Prostate gland (tissue), 2 donors: Measurements from ENCODE around the gene ESPNL.

ENCODE experiments used
- CTCF ChIP-seq, 4 experiments: fragments of 200-600 bp in 2 of 4; fragments of 450-650 bp in 2 of 4; sonication (generic) in 2 of 4; IDR thresholded peaks; 1 replicate in 3 of 4; 2 replicates in 1 of 4; pipeline ENCODE4 v1.5.1; 2016 to 2019; ENCODE audit warnings: antibody characterized with exemption in 4 of 4, mild to moderate bottlenecking in 2 of 4, moderate library complexity in 2 of 4
- POLR2A ChIP-seq: fragments of 450-650 bp; IDR thresholded peaks from one replicate; pipeline ENCODE4 v1.6.1; 2016; ENCODE audit warnings: antibody characterized with exemption, mild to moderate bottlenecking
- POLR2AphosphoS5 ChIP-seq: sonication (generic); formaldehyde crosslinking; IDR thresholded peaks from one replicate; pipeline ENCODE4 v1.6.1; 2017; ENCODE audit warnings: antibody characterized with exemption

DNA sequence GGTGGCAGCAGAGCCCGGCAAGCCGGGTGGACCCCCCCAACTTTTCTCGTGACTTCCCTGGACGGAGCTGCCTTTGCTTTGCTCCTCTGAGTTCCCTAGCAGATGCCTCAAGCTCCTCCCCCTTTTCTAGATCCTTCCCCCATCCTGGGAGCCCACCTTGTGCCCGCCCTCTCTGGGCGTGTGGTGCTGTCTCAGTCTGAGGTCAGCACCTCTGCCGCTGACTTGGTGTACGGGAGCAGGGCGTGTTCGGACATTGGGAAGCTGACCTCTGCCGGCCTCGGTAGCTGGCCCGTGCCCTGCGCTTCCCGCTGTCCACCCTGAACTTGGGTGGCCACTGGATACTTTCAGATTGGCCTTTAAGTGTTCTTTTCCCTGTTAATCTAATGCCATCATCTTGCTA lies 19.6 kb upstream of the ESPNL start:
- no peak for TF ChIP-seq CTCF (IDR thresholded peaks at IDR 0.05)
- TF ChIP-seq POLR2A = no peak
- TF ChIP-seq POLR2AphosphoS5 = no peak
